Measurements from ENCODE around the gene NUP133. TPM values are rescaled to one million over a fixed set of nuclear protein-coding genes. Genes with fewer than 3 reads are reported as not detected.

The NUP133 gene
- total RNA-seq, 1 experiment from 2014 or later = 65.2 TPM

DNA sequence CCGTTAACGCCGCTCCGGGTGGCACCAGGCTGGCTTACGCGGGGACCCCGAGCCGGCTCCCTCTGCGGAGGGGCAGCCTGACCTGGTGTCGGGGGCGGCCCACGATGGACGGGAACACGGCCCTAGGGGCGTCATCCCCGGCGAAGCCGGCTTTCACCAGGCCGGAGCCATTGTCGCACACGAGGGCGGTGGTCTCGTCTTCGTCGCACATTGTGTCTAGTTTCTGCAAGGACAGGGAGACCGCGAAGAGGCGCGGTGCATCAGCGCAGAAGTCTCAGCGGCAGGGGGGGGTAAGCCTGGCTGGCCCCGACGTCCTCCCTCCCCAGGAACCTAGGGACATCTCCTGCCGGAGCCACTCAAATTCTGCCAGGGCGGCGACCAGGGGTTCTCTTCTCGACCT is 75.2 kb downstream of the NUP133 start:
- TF ChIP-seq, protein P1, sequence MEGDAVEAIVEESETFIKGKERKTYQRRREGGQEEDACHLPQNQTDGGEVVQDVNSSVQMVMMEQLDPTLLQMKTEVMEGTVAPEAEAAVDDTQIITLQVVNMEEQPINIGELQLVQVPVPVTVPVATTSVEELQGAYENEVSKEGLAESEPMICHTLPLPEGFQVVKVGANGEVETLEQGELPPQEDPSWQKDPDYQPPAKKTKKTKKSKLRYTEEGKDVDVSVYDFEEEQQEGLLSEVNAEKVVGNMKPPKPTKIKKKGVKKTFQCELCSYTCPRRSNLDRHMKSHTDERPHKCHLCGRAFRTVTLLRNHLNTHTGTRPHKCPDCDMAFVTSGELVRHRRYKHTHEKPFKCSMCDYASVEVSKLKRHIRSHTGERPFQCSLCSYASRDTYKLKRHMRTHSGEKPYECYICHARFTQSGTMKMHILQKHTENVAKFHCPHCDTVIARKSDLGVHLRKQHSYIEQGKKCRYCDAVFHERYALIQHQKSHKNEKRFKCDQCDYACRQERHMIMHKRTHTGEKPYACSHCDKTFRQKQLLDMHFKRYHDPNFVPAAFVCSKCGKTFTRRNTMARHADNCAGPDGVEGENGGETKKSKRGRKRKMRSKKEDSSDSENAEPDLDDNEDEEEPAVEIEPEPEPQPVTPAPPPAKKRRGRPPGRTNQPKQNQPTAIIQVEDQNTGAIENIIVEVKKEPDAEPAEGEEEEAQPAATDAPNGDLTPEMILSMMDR (IDR thresholded peaks at IDR 0.05; ENCODE audit: unreplicated experiment) = no peak
- no peak for DNase-seq (ENCODE audit: unreplicated experiment)
- intact Hi-C loops (cut with micrococcal nuclease) = no loop called here

DNA sequence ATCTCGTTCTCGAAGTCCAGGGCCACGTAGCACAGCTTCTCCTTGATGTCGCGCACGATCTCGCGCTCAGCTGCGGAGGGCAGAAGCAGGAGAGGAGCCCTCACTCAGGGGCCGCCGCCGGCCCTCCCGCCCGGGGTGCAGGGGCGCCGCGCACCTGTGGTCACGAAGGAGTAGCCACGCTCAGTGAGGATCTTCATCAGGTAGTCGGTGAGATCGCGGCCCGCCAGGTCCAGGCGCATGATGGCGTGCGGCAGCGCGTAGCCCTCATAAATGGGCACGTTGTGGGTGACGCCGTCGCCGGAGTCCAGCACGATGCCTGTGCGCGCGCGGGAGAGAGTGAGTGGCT is 76.1 kb downstream of the NUP133 start:
- Mint-ChIP-seq H3K9me3 (ENCODE audit: unreplicated experiment) (no peaks in the 10 kb centered on the region), H3K36me3 (ENCODE audit: insufficient read depth, unreplicated experiment) (no peaks in the 10 kb centered on the region), H3K4me1 (ENCODE audit: insufficient read depth, unreplicated experiment) (no peaks in the 10 kb centered on the region), H3K27ac (ENCODE audit: low read depth, unreplicated experiment) (no peak overlapping the region), H3K27me3 (ENCODE audit: insufficient read depth, unreplicated experiment) (peaks cover 25% of the 10 kb centered on the region), H3K4me3 (ENCODE audit: unreplicated experiment) (no peak overlapping the region)
- ChIA-PET CTCF (no interaction called here), POLR2A (no interaction called here)
- TF ChIP-seq, protein P1 (IDR thresholded peaks at IDR 0.05; ENCODE audit: unreplicated experiment) = no peak
- intact Hi-C loops (cut with micrococcal nuclease) = no loop called here
- no peak for DNase-seq (ENCODE audit: unreplicated experiment)
- no TSS peak for BruUV-seq (replicated peaks)

More for the DNA sequence above, 75.2 kb downstream of the NUP133 start:
- Mint-ChIP-seq H3K36me3 (ENCODE audit: insufficient read depth, unreplicated experiment) (peaks cover 5% of the 10 kb centered on the region), H3K27me3 (ENCODE audit: insufficient read depth, unreplicated experiment) (peaks cover 24% of the 10 kb centered on the region), H3K9me3 (ENCODE audit: unreplicated experiment) (no peaks in the 10 kb centered on the region), H3K4me1 (ENCODE audit: insufficient read depth, unreplicated experiment) (no peaks in the 10 kb centered on the region), H3K4me3 (ENCODE audit: unreplicated experiment) (no peak overlapping the region), H3K27ac (ENCODE audit: low read depth, unreplicated experiment) (no peak overlapping the region)
- ChIA-PET CTCF (interaction anchor here (0.6 kb wide), 1 partner anchor 26 kb away, joined by 3 read pairs; no protein-coding TSS in a partner anchor), POLR2A (no interaction called here)
- no TSS peak for BruUV-seq (replicated peaks)

DNA sequence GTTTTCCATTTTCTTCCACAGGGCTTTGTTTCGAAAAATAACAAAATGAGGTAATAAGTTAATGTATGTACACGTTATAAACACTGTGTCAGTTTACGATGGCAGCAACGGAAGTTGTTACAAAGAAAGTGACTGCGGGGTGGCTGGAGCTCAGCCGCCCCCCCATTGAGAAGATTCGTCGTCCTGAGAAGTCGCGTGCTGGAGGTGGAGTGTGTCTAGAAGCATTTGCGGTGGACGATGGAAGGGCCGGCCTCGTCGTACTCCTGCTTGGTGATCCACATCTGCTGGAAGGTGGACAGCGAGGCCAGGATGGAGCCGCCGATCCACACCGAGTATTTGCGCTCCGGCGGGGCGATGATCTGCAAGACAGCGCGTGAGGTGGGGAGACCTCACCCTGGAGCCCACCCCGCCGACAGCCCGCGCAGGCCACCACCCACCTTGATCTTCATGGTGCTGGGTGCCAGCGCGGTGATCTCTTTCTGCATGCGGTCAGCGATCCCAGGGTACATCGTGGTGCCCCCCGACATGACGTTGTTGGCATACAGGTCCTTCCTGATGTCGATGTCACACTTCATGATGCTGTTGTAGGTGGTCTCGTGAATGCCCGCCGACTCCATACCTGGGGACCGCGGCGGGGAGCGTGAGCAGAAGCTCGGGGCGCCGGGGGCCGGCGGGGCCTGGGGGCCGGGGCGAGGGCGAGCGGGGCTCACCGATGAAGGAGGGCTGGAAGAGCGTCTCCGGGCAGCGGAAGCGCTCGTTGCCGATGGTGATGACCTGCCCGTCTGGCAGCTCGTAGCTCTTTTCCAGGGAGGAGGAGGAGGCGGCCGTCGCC is 76.6 kb downstream of the NUP133 start:
- ChIA-PET POLR2A (interaction anchor here (1.7 kb wide), 1 partner anchor 10 kb away, joined by 5 read pairs; no protein-coding TSS in a partner anchor), CTCF (interaction anchor here (1.0 to 2.0 kb wide), 4 partner anchors 11 to 176 kb away, joined by 3 to 8 read pairs (median 5); no protein-coding TSS in a partner anchor)
- no TSS peak for BruUV-seq (replicated peaks)
- no peak overlapping the region for H3K27ac Mint-ChIP-seq (ENCODE audit: low read depth, unreplicated experiment)
- H3K4me3 Mint-ChIP-seq (ENCODE audit: unreplicated experiment) = no peak overlapping the region
- H3K9me3 Mint-ChIP-seq (ENCODE audit: unreplicated experiment) = no peaks in the 10 kb centered on the region
- no peaks in the 10 kb centered on the region for H3K4me1 Mint-ChIP-seq (ENCODE audit: insufficient read depth, unreplicated experiment)
- H3K27me3 Mint-ChIP-seq (ENCODE audit: insufficient read depth, unreplicated experiment) = peaks cover 31% of the 10 kb centered on the region
- no peak for DNase-seq (ENCODE audit: unreplicated experiment)
- TF ChIP-seq, protein P1 (IDR thresholded peaks at IDR 0.05; ENCODE audit: unreplicated experiment) = no peak
- H3K36me3 Mint-ChIP-seq (ENCODE audit: insufficient read depth, unreplicated experiment) = no peaks in the 10 kb centered on the region
- intact Hi-C loops (cut with micrococcal nuclease) = no loop called here

DNA sequence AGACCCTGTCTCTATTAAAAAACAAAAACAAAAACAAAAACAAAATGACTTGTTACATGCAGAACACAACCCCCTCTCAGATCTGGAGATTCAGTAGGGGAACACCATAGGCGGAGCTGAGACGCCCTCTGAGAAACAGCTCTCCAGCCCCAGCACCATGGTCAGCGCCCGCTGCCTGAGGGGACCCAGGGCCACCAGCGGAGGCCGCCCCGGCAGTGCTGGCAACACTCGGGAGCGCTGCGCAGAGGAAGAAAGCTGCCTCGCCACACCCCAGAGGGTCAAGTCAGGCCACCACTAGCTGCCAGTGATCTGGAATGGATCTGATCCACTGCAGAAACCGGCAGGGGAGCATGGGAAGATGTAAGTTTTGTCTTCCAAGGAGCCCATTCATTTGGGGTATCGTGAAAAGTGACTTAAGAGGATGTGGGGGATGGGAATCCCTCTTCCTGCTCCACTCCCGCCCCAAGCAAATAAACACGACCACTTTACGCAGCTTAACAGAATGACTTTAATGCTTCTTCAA is 77.3 kb downstream of the NUP133 start:
- H3K4me3 Mint-ChIP-seq (ENCODE audit: unreplicated experiment) = no peak overlapping the region
- intact Hi-C loops (cut with micrococcal nuclease) = no loop called here
- H3K27me3 Mint-ChIP-seq (ENCODE audit: insufficient read depth, unreplicated experiment) = peaks cover 38% of the 10 kb centered on the region
- TF ChIP-seq, protein P1 (IDR thresholded peaks at IDR 0.05; ENCODE audit: unreplicated experiment) = no peak
- H3K36me3 Mint-ChIP-seq (ENCODE audit: insufficient read depth, unreplicated experiment) = no peaks in the 10 kb centered on the region
- H3K9me3 Mint-ChIP-seq (ENCODE audit: unreplicated experiment) = no peaks in the 10 kb centered on the region
- H3K27ac Mint-ChIP-seq (ENCODE audit: low read depth, unreplicated experiment) = no peak overlapping the region
- no TSS peak for BruUV-seq (replicated peaks)
- CTCF ChIA-PET = interaction anchor here (0.8 to 2.0 kb wide), 6 partner anchors 11 to 175 kb away, joined by 3 to 8 read pairs (median 5); no protein-coding TSS in a partner anchor
- DNase-seq (ENCODE audit: unreplicated experiment) = no peak
- no peaks in the 10 kb centered on the region for H3K4me1 Mint-ChIP-seq (ENCODE audit: insufficient read depth, unreplicated experiment)
- POLR2A ChIA-PET = interaction anchor here (1.7 kb wide), 1 partner anchor 10 kb away, joined by 5 read pairs; no protein-coding TSS in a partner anchor
